Mesenchymal stem cell (in vitro differentiated cells and primary cell): ENCODE results near the gene WWOX.
A peak's percentile ranks its signal among the peaks of the same experiment; 100 is the strongest.

Experiments
- DNase-seq: peaks from one replicate; pipeline ENCODE4 v3.0.0-alpha.2; 2013
- H2AFZ ChIP-seq: one replicate; pipeline ENCODE4 v1.6.1; 2013; ENCODE audit warnings: low read depth, mild to moderate bottlenecking, control low read depth, inconsistent platforms, low read length, moderate library complexity
- H2AK5ac ChIP-seq: 2 replicates; pipeline ENCODE4 v1.6.1; 2013; ENCODE audit warnings: low read length, moderate library complexity, mild to moderate bottlenecking, inconsistent platforms; ENCODE audit not compliant: severe bottlenecking
- H2BK120ac ChIP-seq: one replicate; pipeline ENCODE4 v1.6.1; 2013; ENCODE audit warnings: low read depth, mild to moderate bottlenecking, inconsistent platforms, low read length, moderate library complexity
- H2BK12ac ChIP-seq, 2 experiments: one replicate each; pipeline ENCODE4 v1.6.1; 2013; ENCODE audit warnings: inconsistent platforms in 2 of 2, low read length in 2 of 2, mild to moderate bottlenecking in 2 of 2, moderate library complexity in 2 of 2, control low read depth in 1 of 2
- H2BK15ac ChIP-seq: one replicate; pipeline ENCODE4 v1.6.1; 2013; ENCODE audit warnings: mild to moderate bottlenecking, low read depth, inconsistent platforms; ENCODE audit not compliant: poor library complexity, severe bottlenecking
- H2BK5ac ChIP-seq: 2 replicates; pipeline ENCODE4 v1.6.1; 2013; ENCODE audit warnings: low read depth, mild to moderate bottlenecking, low read length, control low read depth, inconsistent platforms; ENCODE audit not compliant: poor library complexity, severe bottlenecking
- H3K14ac ChIP-seq, 2 experiments: one replicate each; pipeline ENCODE4 v1.6.1; 2013; ENCODE audit warnings: inconsistent platforms in 2 of 2, low read length in 2 of 2, control low read depth in 1 of 2, mild to moderate bottlenecking in 1 of 2, moderate library complexity in 1 of 2
- H3K18ac ChIP-seq, 2 experiments: one replicate each; pipeline ENCODE4 v1.6.1; 2013; ENCODE audit warnings: inconsistent platforms in 2 of 2, low read length in 2 of 2, control low read depth in 1 of 2, low read depth in 1 of 2, mild to moderate bottlenecking in 1 of 2
- H3K23ac ChIP-seq, 2 experiments: one replicate each; pipeline ENCODE4 v1.6.1; 2013; ENCODE audit warnings: inconsistent platforms in 2 of 2, low read length in 2 of 2, mild to moderate bottlenecking in 2 of 2, moderate library complexity in 2 of 2, control low read depth in 1 of 2
- H3K27ac ChIP-seq: 2 replicates; pipeline ENCODE4 v1.5.1; 2013; ENCODE audit warnings: mild to moderate bottlenecking, moderate library complexity, low read length, control low read depth, inconsistent platforms; ENCODE audit not compliant: poor library complexity, severe bottlenecking
- H3K27me3 ChIP-seq, 2 experiments: 2 replicates each; pipeline versions ENCODE4 v1.6.1 to v1.7.0; 2013; ENCODE audit warnings: low read length in 2 of 2, mild to moderate bottlenecking in 2 of 2, moderate library complexity in 2 of 2, control low read depth in 1 of 2, inconsistent platforms in 1 of 2; ENCODE audit not compliant: control insufficient read depth in 1 of 2, insufficient read depth in 1 of 2
- H3K36me3 ChIP-seq, 2 experiments: 2 replicates each; pipeline versions ENCODE4 v1.6.1 to v1.7.0; 2013; ENCODE audit warnings: low read length in 2 of 2, control low read depth in 1 of 2, inconsistent platforms in 1 of 2, low read depth in 1 of 2, mild to moderate bottlenecking in 1 of 2; ENCODE audit not compliant: insufficient read depth in 2 of 2, control insufficient read depth in 1 of 2
- H3K4ac ChIP-seq, 2 experiments: one replicate each; pipeline ENCODE4 v1.6.1; 2013; ENCODE audit warnings: inconsistent platforms in 2 of 2, low read length in 2 of 2, mild to moderate bottlenecking in 2 of 2, moderate library complexity in 2 of 2, control low read depth in 1 of 2, low read depth in 1 of 2
- H3K4me1 ChIP-seq: 2 replicates; pipeline ENCODE4 v1.6.1; 2013; ENCODE audit warnings: low read depth, low read length, control low read depth; ENCODE audit not compliant: control insufficient read depth, insufficient read depth
- H3K4me2 ChIP-seq: 2 replicates; pipeline ENCODE4 v1.6.1; 2013; ENCODE audit warnings: low read length, mild to moderate bottlenecking, inconsistent platforms; ENCODE audit not compliant: poor library complexity, severe bottlenecking
- H3K4me3 ChIP-seq, 2 experiments: 2 replicates each; pipeline versions ENCODE4 v1.5.1 to v1.7.0; 2013; ENCODE audit warnings: low read length in 2 of 2, mild to moderate bottlenecking in 2 of 2, control low read depth in 1 of 2, low read depth in 1 of 2; ENCODE audit not compliant: insufficient read depth in 1 of 2
- H3K79me1 ChIP-seq: replicated peaks from 2 replicates; pipeline ENCODE4 v1.6.1; 2013; ENCODE audit warnings: mild to moderate bottlenecking, control low read depth, low read length, inconsistent platforms; ENCODE audit not compliant: poor library complexity, severe bottlenecking
- H3K9ac ChIP-seq: 2 replicates; pipeline ENCODE4 v1.7.0; 2013; ENCODE audit warnings: mild to moderate bottlenecking, low read length, moderate library complexity
- H3K9me3 ChIP-seq: 2 replicates; pipeline ENCODE4 v1.7.0; 2013; ENCODE audit warnings: mild to moderate bottlenecking, low read length; ENCODE audit not compliant: control insufficient read depth
- H4K8ac ChIP-seq: one replicate; pipeline ENCODE4 v1.6.1; 2013; ENCODE audit warnings: inconsistent platforms, mild to moderate bottlenecking, low read length, moderate library complexity
- H4K91ac ChIP-seq: one replicate; pipeline ENCODE4 v1.6.1; 2013; ENCODE audit warnings: mild to moderate bottlenecking, low read length, inconsistent platforms
- WGBS: methylation state at CpG from one replicate; pipeline ENCODE4 v1.1.7; 2013; ENCODE audit warnings: mixed read lengths; 5-methylcytosine and 5-hydroxymethylcytosine counted together

Gene WWOX

GRCh38 chr16:78761427-78761826, 662.0 kb downstream of the WWOX start:
- Histone ChIP-seq H3K27me3 (no peaks in the 10 kb centered on the region), H3K4me3 (no peak overlapping the region), H3K79me1 (no peaks in the 10 kb centered on the region), H2AFZ (no peak overlapping the region), H3K27ac (no peak overlapping the region), H3K4me2 (no peak overlapping the region), H2BK12ac (no peak overlapping the region), H3K14ac (no peak overlapping the region), H2AK5ac (no peak overlapping the region), H3K9ac (no peak overlapping the region), H4K8ac (no peak overlapping the region), H3K18ac (no peak overlapping the region), H3K23ac (no peak overlapping the region), H3K4me1 (peaks cover 2% of the 10 kb centered on the region), H3K4ac (no peak overlapping the region), H3K9me3 (no peaks in the 10 kb centered on the region), H3K36me3 (no peaks in the 10 kb centered on the region), H4K91ac (no peak overlapping the region), H2BK15ac (no peak overlapping the region), H2BK120ac (no peak overlapping the region), H2BK5ac (no peak overlapping the region)
- no peak for DNase-seq
- whole genome bisulfite sequencing, result 73% methylated on average over 3 of the region's 5 CpGs

GRCh38 chr16:78762222-78762621, 662.8 kb downstream of the WWOX start:
- no peaks in the 10 kb centered on the region for H3K79me1 ChIP-seq
- no peaks in the 10 kb centered on the region for H3K9me3 ChIP-seq
- no peak overlapping the region for H2AFZ ChIP-seq
- no peak overlapping the region for H4K8ac ChIP-seq
- H4K91ac ChIP-seq, result no peak overlapping the region
- no peaks in the 10 kb centered on the region for H3K27me3 ChIP-seq
- no peak overlapping the region for H3K18ac ChIP-seq
- no peak overlapping the region for H3K23ac ChIP-seq
- DNase-seq, result no peak
- H3K4me3 ChIP-seq, result no peak overlapping the region
- H3K36me3 ChIP-seq, result no peaks in the 10 kb centered on the region
- peak overlapping the region in 1 of 2 experiments; percentile 10 for H2BK12ac ChIP-seq
- H3K27ac ChIP-seq, result no peak overlapping the region
- no peak overlapping the region for H3K9ac ChIP-seq
- H3K4ac ChIP-seq, result no peak overlapping the region
- H3K4me2 ChIP-seq, result no peak overlapping the region
- H2BK15ac ChIP-seq, result no peak overlapping the region
- no peak overlapping the region for H2AK5ac ChIP-seq
- H3K4me1 ChIP-seq, result peaks cover 2% of the 10 kb centered on the region
- H2BK5ac ChIP-seq, result no peak overlapping the region
- H2BK120ac ChIP-seq, result no peak overlapping the region
- 73% methylated on average over 6 of the region's 6 CpGs for WGBS
- no peak overlapping the region for H3K14ac ChIP-seq

GRCh38 chr16:78763821-78764440, 664.5 kb downstream of the WWOX start:
- Histone ChIP-seq H3K4ac (no peak overlapping the region), H2AK5ac (no peak overlapping the region), H3K23ac (no peak overlapping the region), H3K36me3 (no peaks in the 10 kb centered on the region), H3K27ac (no peak overlapping the region), H3K4me2 (no peak overlapping the region), H4K91ac (no peak overlapping the region), H2AFZ (no peak overlapping the region), H3K14ac (no peak overlapping the region), H3K18ac (no peak overlapping the region), H3K4me1 (peaks cover 2% of the 10 kb centered on the region), H2BK5ac (no peak overlapping the region), H3K4me3 (no peak overlapping the region), H3K79me1 (no peaks in the 10 kb centered on the region), H2BK15ac (no peak overlapping the region), H3K9me3 (no peaks in the 10 kb centered on the region), H3K27me3 (no peaks in the 10 kb centered on the region), H2BK12ac (no peak overlapping the region), H3K9ac (no peak overlapping the region), H4K8ac (no peak overlapping the region), H2BK120ac (no peak overlapping the region)
- 94% methylated on average over 10 of the region's 10 CpGs for WGBS
- DNase-seq, result no peak

- no peak overlapping the region for H3K4ac ChIP-seq
- no peak for DNase-seq
- H3K23ac ChIP-seq, result no peak overlapping the region
- H3K4me3 ChIP-seq, result no peak overlapping the region
- no peak overlapping the region for H2AK5ac ChIP-seq
- no peak overlapping the region for H3K14ac ChIP-seq
- peaks cover 2% of the 10 kb centered on the region for H3K4me1 ChIP-seq
- no peak overlapping the region for H2BK120ac ChIP-seq
- no peak overlapping the region for H4K8ac ChIP-seq
- H2AFZ ChIP-seq, result no peak overlapping the region
- H2BK15ac ChIP-seq, result no peak overlapping the region
- H3K27ac ChIP-seq, result no peak overlapping the region
- no peaks in the 10 kb centered on the region for H3K79me1 ChIP-seq
- no peak overlapping the region for H2BK12ac ChIP-seq
- no peak overlapping the region for H3K18ac ChIP-seq
- H4K91ac ChIP-seq, result no peak overlapping the region
- no peaks in the 10 kb centered on the region for H3K36me3 ChIP-seq
- H3K9ac ChIP-seq, result no peak overlapping the region
- no peaks in the 10 kb centered on the region for H3K9me3 ChIP-seq
- H2BK5ac ChIP-seq, result no peak overlapping the region
- H3K27me3 ChIP-seq, result no peaks in the 10 kb centered on the region
- no peak overlapping the region for H3K4me2 ChIP-seq
- 95% methylated on average over 3 of the region's 4 CpGs for WGBS
These were observed 665.0 kb downstream of the WWOX start for GRCh38 chr16:78764478-78764877.
